Measurements from ENCODE around the gene INPP5A. TPM values are rescaled to one million over a fixed set of nuclear protein-coding genes. Genes with fewer than 3 reads are reported as not detected.

Gene INPP5A
- total and polyA plus RNA-seq, 2 of the 13 experiments (the other 11 are each of a cell fraction or from before 2014, with no cell fraction given): 17.5 to 37.9 TPM

DNA sequence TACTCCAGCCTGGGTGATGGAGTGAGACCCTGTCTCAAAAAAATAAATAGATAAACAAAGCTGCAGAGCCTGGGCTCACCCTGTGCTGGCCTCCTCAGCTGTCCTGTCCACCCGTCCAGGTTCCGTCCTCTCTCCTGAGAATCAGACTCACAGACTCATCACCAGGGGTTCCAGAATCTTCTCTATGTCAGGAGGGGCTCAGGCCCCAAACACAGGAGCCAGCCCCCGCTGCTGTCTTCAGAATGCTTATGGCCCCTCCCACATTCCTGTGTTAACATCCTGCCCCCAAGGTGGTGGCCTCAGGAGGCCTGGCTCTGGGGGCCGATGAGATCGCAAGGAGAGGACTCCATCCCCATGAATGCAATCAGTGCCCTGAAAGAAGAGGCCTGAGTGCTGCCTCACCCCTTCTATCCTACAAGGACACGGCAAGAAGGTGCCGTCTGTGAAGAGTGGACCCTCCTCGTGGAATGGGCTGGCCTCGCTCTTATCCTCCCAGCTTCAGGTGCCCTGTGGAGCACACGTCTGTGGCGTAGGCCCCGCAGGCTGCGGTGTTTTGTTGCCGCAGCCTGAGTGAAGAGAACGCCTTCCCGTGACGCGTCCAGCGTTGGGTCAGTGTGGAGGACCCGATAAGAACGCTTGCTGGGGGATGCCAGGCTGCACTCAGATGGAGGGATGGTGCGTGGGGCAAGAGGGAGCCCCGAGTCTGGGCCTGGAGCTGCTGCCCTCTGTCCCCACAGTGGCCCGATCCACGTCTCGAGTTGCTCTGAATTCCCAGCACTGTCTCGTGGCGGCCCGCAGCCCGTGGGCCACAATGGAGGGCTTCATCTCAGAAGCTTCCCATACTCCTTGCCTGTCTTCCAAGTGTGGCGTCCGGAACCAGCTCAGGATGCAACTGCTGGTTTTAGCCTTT lies 77.1 kb downstream of the INPP5A start (continued):
- TF ChIP-seq ZNF318 (CRISPR knock-in tag; IDR thresholded peaks at IDR 0.05): no peak
- TF ChIP-seq MATR3 (CRISPR knock-in tag; IDR thresholded peaks at IDR 0.05): no peak
- TF ChIP-seq ZNF660 (CRISPR knock-in tag; IDR thresholded peaks at IDR 0.05; ENCODE audit: borderline replicate concordance, low read depth): no peak

Measured in HepG2 (cell line).